K562 (cell line): Measurements from ENCODE around the gene NAGLU. TPM values are rescaled to one million over a fixed set of nuclear protein-coding genes. Genes with fewer than 3 reads are reported as not detected.

Source experiments
- CBX1 ChIP-seq: sonication (generic); IDR thresholded peaks from 2 replicates; pipeline ENCODE4 v1.6.1; 2016; ENCODE audit warnings: antibody characterized with exemption, low read depth, mild to moderate bottlenecking
- CC2D1A ChIP-seq: fragments of 450-650 bp; IDR thresholded peaks from 2 replicates; pipeline ENCODE4 v1.6.1; 2017; ENCODE audit warnings: mild to moderate bottlenecking
- EP400 ChIP-seq: fragments of 450-650 bp; IDR thresholded peaks from 2 replicates; pipeline ENCODE4 v1.6.1; 2017; ENCODE audit warnings: antibody characterized with exemption, mild to moderate bottlenecking, moderate library complexity
- ETV1 ChIP-seq: fragments of 450-650 bp; conservative IDR thresholded peaks from 2 replicates; pipeline ENCODE4 v1.6.1; 2016; ENCODE audit warnings: missing genetic modification characterization, control low read depth, low read depth, missing compliant biosample characterization
- HBP1 ChIP-seq: fragments of 450-650 bp; formaldehyde crosslinking; IDR thresholded peaks from 2 replicates; pipeline ENCODE4 v1.4.0; 2022; ENCODE audit warnings: missing genetic modification characterization
- HNRNPLL ChIP-seq: fragments of 200-400 bp; formaldehyde crosslinking; IDR thresholded peaks from 2 replicates; pipeline ENCODE4 v1.6.1; 2017; ENCODE audit warnings: low read length, low read depth, mild to moderate bottlenecking; ENCODE audit not compliant: poor library complexity, severe bottlenecking
- KLF16 ChIP-seq: IDR thresholded peaks from 2 replicates; pipeline ENCODE4 v1.6.1; 2016; ENCODE audit warnings: antibody characterized with exemption
- MAZ ChIP-seq, 2 experiments: fragments of 450-650 bp in 1 of 2; sonication (generic) in 1 of 2; formaldehyde crosslinking; IDR thresholded peaks in 1 of 2; conservative IDR thresholded peaks in 1 of 2; 2 replicates each; pipeline versions ENCODE4 v1.4.0 to v1.5.0; 2020; ENCODE audit warnings: mild to moderate bottlenecking in 1 of 2, missing genetic modification reagents in 1 of 2
- MTA1 ChIP-seq: fragments of 450-650 bp; IDR thresholded peaks from 2 replicates; pipeline ENCODE4 v1.6.1; 2017; ENCODE audit warnings: borderline replicate concordance
- NR4A1 ChIP-seq, 2 experiments: fragments of 250-450 bp in 1 of 2; fragments of 450-650 bp in 1 of 2; sonication (Bioruptor Pico) in 1 of 2; IDR thresholded peaks; 2 replicates each; pipeline versions ENCODE4 v1.4.0 to v1.6.1; 2016 to 2020; ENCODE audit warnings: mild to moderate bottlenecking in 2 of 2, missing compliant biosample characterization in 1 of 2, missing genetic modification characterization in 1 of 2, moderate library complexity in 1 of 2
- PRMT5 ChIP-seq: sonication (generic); formaldehyde crosslinking; IDR thresholded peaks from 2 replicates; pipeline ENCODE4 v1.5.0; 2020; ENCODE audit warnings: missing genetic modification reagents
- TGIF2 ChIP-seq: sonication (generic); formaldehyde crosslinking; IDR thresholded peaks from 2 replicates; pipeline ENCODE4 v1.8.1; 2022; ENCODE audit warnings: mild to moderate bottlenecking, missing genetic modification reagents, moderate library complexity
- ZBTB11 ChIP-seq, 3 experiments: fragments of 200-800 bp in 1 of 3; fragments of 250-450 bp in 1 of 3; fragments of 450-650 bp in 1 of 3; sonication (Bioruptor Pico) in 1 of 3; sonication (Bioruptor generic) in 1 of 3; formaldehyde crosslinking in 1 of 3; IDR thresholded peaks; 2 replicates each; pipeline versions ENCODE4 v1.6.1 to v1.8.0; 2016 to 2022; ENCODE audit warnings: mild to moderate bottlenecking in 2 of 3, missing genetic modification characterization in 2 of 3, missing compliant biosample characterization in 1 of 3, moderate library complexity in 1 of 3
- ZNF174 ChIP-seq: fragments of 250-450 bp; sonication (Bioruptor Pico); IDR thresholded peaks from 2 replicates; pipeline ENCODE4 v1.4.0; 2020; ENCODE audit warnings: mild to moderate bottlenecking
- polyA plus RNA-seq, 8 experiments: library from polyadenylated mRNA; depleted of rRNA in 4 of 8; stranded (reverse) in 5 of 8; unstranded in 3 of 8; fragments of >200 nt; fragmentation: Nextera tagmentation in 2 of 8; fragmentation: Illumina TruSeq in 1 of 8; extraction: Ambion mirVana in 2 of 8; extraction: Trizol in 1 of 8; gene quantifications; 2 replicates each; pipeline versions ENCODE4 v1.2.1 to v1.2.3, GENCODE V29; 2011 to 2014; ENCODE audit warnings: inconsistent platforms in 1 of 8, missing spikeins in 1 of 8
- total RNA-seq, 7 experiments: library from RNA; depleted of rRNA in 6 of 7; stranded (reverse); fragments of >200 nt in 6 of 7; fragmentation: Illumina TruSeq in 2 of 7; extraction: Trizol in 2 of 7; gene quantifications; 2 replicates each; pipeline versions ENCODE4 v1.2.1 to v1.2.3, GENCODE V29; 2011 to 2021; ENCODE audit warnings: low replicate concordance in 1 of 7
- TF ChIP-seq, protein P1 (sequence below), 2 experiments: fragments of 450-650 bp; IDR thresholded peaks; 2 replicates each; pipeline ENCODE4 v1.6.1; 2016
- TF ChIP-seq, protein P2 (sequence below): sonication (generic); formaldehyde crosslinking; IDR thresholded peaks from 2 replicates; pipeline ENCODE4 v1.8.0; 2022; ENCODE audit warnings: missing genetic modification reagents, mild to moderate bottlenecking, moderate library complexity, borderline replicate concordance
- TF ChIP-seq, protein P3 (sequence below), 3 experiments: fragments of 200-800 bp in 1 of 3; sonication (Bioruptor generic) in 1 of 3; sonication (generic) in 1 of 3; formaldehyde crosslinking in 1 of 3; IDR thresholded peaks; 2 replicates each; pipeline versions ENCODE4 v1.6.1 to v1.8.0; 2016 to 2022; ENCODE audit warnings: mild to moderate bottlenecking in 2 of 3, missing compliant biosample characterization in 2 of 3, missing genetic modification characterization in 2 of 3, missing genetic modification reagents in 1 of 3

Gene NAGLU
- total and polyA plus RNA-seq, 9 of the 15 experiments (the other 6 are each of a cell fraction or from before 2014, with no cell fraction given): 0.04 to 21.5 (median 8.5) TPM

DNA sequence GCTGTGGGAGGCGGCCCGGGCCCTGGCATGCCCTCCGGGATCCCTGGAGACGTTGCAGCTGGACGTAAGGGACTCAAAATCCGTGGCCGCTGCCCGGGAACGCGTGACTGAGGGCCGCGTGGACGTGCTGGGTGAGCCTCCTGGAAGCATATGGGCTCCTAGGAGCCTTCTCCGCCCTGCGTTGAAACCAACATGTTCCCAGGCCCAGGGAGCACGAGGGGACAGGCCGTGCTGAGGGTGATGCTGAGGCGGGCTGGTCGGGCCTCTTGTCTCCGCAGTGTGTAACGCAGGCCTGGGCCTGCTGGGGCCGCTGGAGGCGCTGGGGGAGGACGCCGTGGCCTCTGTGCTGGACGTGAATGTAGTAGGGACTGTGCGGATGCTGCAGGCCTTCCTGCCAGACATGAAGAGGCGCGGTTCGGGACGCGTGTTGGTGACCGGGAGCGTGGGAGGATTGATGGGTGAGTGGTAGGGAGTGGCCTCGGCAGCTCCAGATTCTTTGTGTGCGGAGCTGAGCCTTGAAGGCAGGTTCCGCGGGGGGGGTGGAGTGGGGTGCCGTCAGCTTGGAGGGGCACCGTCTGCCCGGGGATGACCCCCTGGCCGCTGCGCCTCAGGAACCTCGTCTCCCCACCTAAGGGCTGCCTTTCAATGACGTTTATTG, 17.2 kb downstream of the NAGLU start (continued):
- TF ChIP-seq ZBTB11 (CRISPR knock-in tag; IDR thresholded peaks at IDR 0.05) (no peak), CBX1 (peak; percentile 57; the same call in 1 of the 2 replicates), ETV1 (0 out of 2 replicates have a peak, but pooled peaks have one; percentile 34), CC2D1A (no peak), TGIF2 (CRISPR knock-in tag) (no peak), NR4A1 (CRISPR knock-in tag; IDR thresholded peaks at IDR 0.05) (no peak), NR4A1 (tag; IDR thresholded peaks at IDR 0.05) (no peak), KLF16 (no peak), HNRNPLL (peak; percentile 79), MTA1 (peak; percentile 63), HBP1 (0 out of 2 replicates have a peak, but pooled peaks have one; percentile 43), MAZ (CRISPR knock-in tag; conservative IDR thresholded peaks at IDR 0.05 in 1 of 2, IDR thresholded peaks at IDR 0.05 in 1 of 2) (0 out of 4 replicates have a peak, but pooled peaks have one; percentile 23 to 35), EP400 (peak; percentile 74), ZNF174 (CRISPR knock-in tag) (no peak), PRMT5 (CRISPR knock-in tag) (no peak)
- TF ChIP-seq, protein P1, sequence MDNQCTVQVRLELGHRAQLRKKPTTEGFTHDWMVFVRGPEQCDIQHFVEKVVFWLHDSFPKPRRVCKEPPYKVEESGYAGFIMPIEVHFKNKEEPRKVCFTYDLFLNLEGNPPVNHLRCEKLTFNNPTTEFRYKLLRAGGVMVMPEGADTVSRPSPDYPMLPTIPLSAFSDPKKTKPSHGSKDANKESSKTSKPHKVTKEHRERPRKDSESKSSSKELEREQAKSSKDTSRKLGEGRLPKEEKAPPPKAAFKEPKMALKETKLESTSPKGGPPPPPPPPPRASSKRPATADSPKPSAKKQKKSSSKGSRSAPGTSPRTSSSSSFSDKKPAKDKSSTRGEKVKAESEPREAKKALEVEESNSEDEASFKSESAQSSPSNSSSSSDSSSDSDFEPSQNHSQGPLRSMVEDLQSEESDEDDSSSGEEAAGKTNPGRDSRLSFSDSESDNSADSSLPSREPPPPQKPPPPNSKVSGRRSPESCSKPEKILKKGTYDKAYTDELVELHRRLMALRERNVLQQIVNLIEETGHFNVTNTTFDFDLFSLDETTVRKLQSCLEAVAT (IDR thresholded peaks at IDR 0.05): 0 out of 4 replicates have a peak, but pooled peaks have one; percentile 17 to 52
- TF ChIP-seq, protein P2, sequence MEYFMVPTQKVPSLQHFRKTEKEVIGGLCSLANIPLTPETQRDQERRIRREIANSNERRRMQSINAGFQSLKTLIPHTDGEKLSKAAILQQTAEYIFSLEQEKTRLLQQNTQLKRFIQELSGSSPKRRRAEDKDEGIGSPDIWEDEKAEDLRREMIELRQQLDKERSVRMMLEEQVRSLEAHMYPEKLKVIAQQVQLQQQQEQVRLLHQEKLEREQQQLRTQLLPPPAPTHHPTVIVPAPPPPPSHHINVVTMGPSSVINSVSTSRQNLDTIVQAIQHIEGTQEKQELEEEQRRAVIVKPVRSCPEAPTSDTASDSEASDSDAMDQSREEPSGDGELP (CRISPR knock-in tag): peak; percentile 44; the same call in 1 of the 2 replicates
- TF ChIP-seq, protein P3, sequence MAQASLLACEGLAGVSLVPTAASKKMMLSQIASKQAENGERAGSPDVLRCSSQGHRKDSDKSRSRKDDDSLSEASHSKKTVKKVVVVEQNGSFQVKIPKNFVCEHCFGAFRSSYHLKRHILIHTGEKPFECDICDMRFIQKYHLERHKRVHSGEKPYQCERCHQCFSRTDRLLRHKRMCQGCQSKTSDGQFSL (CRISPR knock-in tag; IDR thresholded peaks at IDR 0.05): peak; percentile 60; the same call in 1 of the 2 replicates
- TF ChIP-seq, protein P3 (tag; IDR thresholded peaks at IDR 0.05): no peak
